Gastrocnemius medialis (tissue), 4 donors: ENCODE measurements around the gene SLC9A4.

Experiments
- POLR2A ChIP-seq, 2 donors: fragments of 450-650 bp; IDR thresholded peaks; one replicate each; pipeline ENCODE4 v1.6.1; 2017; ENCODE audit warnings: antibody characterized with exemption in 2 of 2, mild to moderate bottlenecking in 2 of 2, moderate library complexity in 2 of 2
- TF ChIP-seq, protein P1 (sequence below), 5 experiments: fragments of 450-650 bp in 3 of 5; fragments of 200-600 bp in 2 of 5; sonication (generic) in 2 of 5; IDR thresholded peaks in 4 of 5; conservative IDR thresholded peaks in 1 of 5; 1 replicate in 4 of 5; 2 replicates in 1 of 5; pipeline ENCODE4 v1.5.1; 2016 to 2019; ENCODE audit warnings: antibody characterized with exemption in 5 of 5, mild to moderate bottlenecking in 3 of 5, moderate library complexity in 3 of 5

DNA sequence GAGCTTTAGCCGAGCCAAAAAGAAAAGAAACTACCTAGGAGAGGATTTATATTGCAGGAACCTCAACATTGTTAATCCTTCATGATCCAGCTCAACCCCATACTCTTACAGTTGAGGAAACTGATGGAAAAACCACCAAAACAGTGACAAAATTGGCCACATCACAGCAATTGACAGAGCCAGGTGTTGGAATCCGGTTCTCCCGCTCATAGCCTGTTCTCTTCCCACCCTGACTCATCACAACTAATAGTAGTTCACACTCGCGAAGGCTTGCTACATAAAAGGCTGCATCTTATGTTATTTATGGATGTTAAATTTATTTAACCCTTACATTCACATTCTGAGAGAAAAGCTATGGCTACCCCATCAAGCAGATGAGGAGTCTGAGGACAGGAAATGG, 33.7 kb downstream of the SLC9A4 start:
- TF ChIP-seq, protein P1, sequence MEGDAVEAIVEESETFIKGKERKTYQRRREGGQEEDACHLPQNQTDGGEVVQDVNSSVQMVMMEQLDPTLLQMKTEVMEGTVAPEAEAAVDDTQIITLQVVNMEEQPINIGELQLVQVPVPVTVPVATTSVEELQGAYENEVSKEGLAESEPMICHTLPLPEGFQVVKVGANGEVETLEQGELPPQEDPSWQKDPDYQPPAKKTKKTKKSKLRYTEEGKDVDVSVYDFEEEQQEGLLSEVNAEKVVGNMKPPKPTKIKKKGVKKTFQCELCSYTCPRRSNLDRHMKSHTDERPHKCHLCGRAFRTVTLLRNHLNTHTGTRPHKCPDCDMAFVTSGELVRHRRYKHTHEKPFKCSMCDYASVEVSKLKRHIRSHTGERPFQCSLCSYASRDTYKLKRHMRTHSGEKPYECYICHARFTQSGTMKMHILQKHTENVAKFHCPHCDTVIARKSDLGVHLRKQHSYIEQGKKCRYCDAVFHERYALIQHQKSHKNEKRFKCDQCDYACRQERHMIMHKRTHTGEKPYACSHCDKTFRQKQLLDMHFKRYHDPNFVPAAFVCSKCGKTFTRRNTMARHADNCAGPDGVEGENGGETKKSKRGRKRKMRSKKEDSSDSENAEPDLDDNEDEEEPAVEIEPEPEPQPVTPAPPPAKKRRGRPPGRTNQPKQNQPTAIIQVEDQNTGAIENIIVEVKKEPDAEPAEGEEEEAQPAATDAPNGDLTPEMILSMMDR (IDR thresholded peaks at IDR 0.05 in 4 of 5, conservative IDR thresholded peaks at IDR 0.05 in 1 of 5): no peak
- no peak for TF ChIP-seq POLR2A (IDR thresholded peaks at IDR 0.05)
